K562 (cell line): Measurements from ENCODE around the gene PDIA2. TPM values are rescaled to one million over a fixed set of nuclear protein-coding genes. Genes with fewer than 3 reads are reported as not detected.

ENCODE experiments used
- ATAC-seq: fragments of 200-7000 bp; cut with Tn5 transposase; 3 replicates; pipeline ENCODE4 v1.9.1; 2020; ENCODE audit warnings: moderate library complexity
- BruUV-seq: library from RNA; stranded (reverse); fragments of 400-500 nt; replicated peaks from 2 replicates; lab custom pipeline; 2021; lab: Mats Ljungman, UMichigan
- CTCF ChIA-PET: fragments of 300-600 bp; formaldehyde crosslinking; extraction: SDS; loops from one replicate; lab custom pipeline; 2021; ENCODE audit warnings: low intra/inter-chr PET ratio; lab: Yijun Ruan, JAX
- POLR2A ChIA-PET: fragments of 300-600, 350-650 bp; sonication (Branson Sonifier 250); formaldehyde crosslinking; extraction: SDS; loops from one replicate; lab custom pipeline; 2021; ENCODE audit warnings: antibody characterized with exemption, inconsistent platforms; lab: Yijun Ruan, JAX
- DNase-seq, 4 experiments: peaks; one replicate each; pipeline versions ENCODE4 v3.0.0 to v3.0.0-alpha.2; 2011 to 2018; ENCODE audit warnings: low spot score in 3 of 4, mixed read lengths in 3 of 4; ENCODE audit errors: extremely low read depth in 1 of 4
- FAIRE-seq: peaks from 2 replicates; lab custom pipeline; 2011; peaks lifted over from hg19 to GRCh38; lab: Jason Lieb, UNC
- H2AFZ ChIP-seq: 2 replicates; pipeline ENCODE4 v1.6.0; 2011; ENCODE audit warnings: low read depth, low read length, control low read depth, inconsistent platforms
- H3K27ac ChIP-seq: fragments of 200-600 bp; 3 replicates; pipeline ENCODE4 v1.8.0; 2011; ENCODE audit warnings: low read depth, mild to moderate bottlenecking, control low read depth, inconsistent platforms, low read length, moderate library complexity, mixed read lengths; ENCODE audit errors: extremely low read depth
- H3K27me3 ChIP-seq, 2 experiments: fragments of 300-600 bp in 1 of 2; 2 replicates in 1 of 2; 3 replicates in 1 of 2; pipeline versions ENCODE4 v1.6.0 to v1.8.0; 2011; ENCODE audit warnings: inconsistent platforms in 2 of 2, low read length in 2 of 2, mild to moderate bottlenecking in 1 of 2, mixed read lengths in 1 of 2, moderate library complexity in 1 of 2; ENCODE audit not compliant: control insufficient read depth in 2 of 2, insufficient read depth in 2 of 2
- H3K36me3 ChIP-seq: fragments of 300-600 bp; 3 replicates; pipeline ENCODE4 v1.8.0; 2011; ENCODE audit warnings: mild to moderate bottlenecking, low read length, inconsistent platforms; ENCODE audit not compliant: control insufficient read depth, insufficient read depth
- H3K4me1 ChIP-seq, 2 experiments: fragments of 200-600 bp in 1 of 2; replicated peaks in 1 of 2; 2 replicates in 1 of 2; 3 replicates in 1 of 2; pipeline versions ENCODE4 v1.5.1 to v1.8.0; 2011; ENCODE audit warnings: inconsistent platforms in 2 of 2, low read length in 2 of 2, mild to moderate bottlenecking in 1 of 2, mixed read lengths in 1 of 2, moderate library complexity in 1 of 2; ENCODE audit not compliant: control insufficient read depth in 2 of 2, insufficient read depth in 2 of 2
- H3K4me2 ChIP-seq: 2 replicates; pipeline ENCODE4 v1.6.1; 2011; ENCODE audit warnings: low read length, control low read depth, inconsistent platforms, mixed read lengths; ENCODE audit not compliant: insufficient read depth
- H3K4me3 ChIP-seq: fragments of 200-600 bp; sonication (generic), shearing (Covaris generic); 2 replicates; pipeline ENCODE4 v1.5.1; 2016; ENCODE audit warnings: control low read depth, inconsistent platforms
- H3K79me2 ChIP-seq: fragments of 200-600 bp; 3 replicates; pipeline ENCODE4 v1.8.0; 2011; ENCODE audit warnings: low read length, inconsistent platforms; ENCODE audit not compliant: control insufficient read depth, insufficient read depth
- H3K9ac ChIP-seq, 2 experiments: 2 replicates each; pipeline versions ENCODE4 v1.6.0 to v1.6.1; 2011; ENCODE audit warnings: low read depth in 2 of 2, low read length in 2 of 2, control low read depth in 1 of 2, inconsistent platforms in 1 of 2, mild to moderate bottlenecking in 1 of 2, mixed read lengths in 1 of 2; ENCODE audit not compliant: insufficient read depth in 1 of 2
- H3K9me1 ChIP-seq: one replicate; pipeline ENCODE4 v1.6.0; 2011; ENCODE audit warnings: inconsistent platforms, mild to moderate bottlenecking, low read length, moderate library complexity; ENCODE audit not compliant: control insufficient read depth, insufficient read depth
- H3K9me3 ChIP-seq: replicated peaks from 2 replicates; pipeline ENCODE4 v1.5.1; 2011; ENCODE audit warnings: low read depth, low read length, inconsistent platforms; ENCODE audit not compliant: control insufficient read depth, insufficient read depth
- H4K20me1 ChIP-seq: replicated peaks from 2 replicates; pipeline ENCODE4 v1.6.1; 2011; ENCODE audit warnings: low read length, inconsistent platforms, mixed read lengths; ENCODE audit not compliant: control insufficient read depth, insufficient read depth
- ATF4 ChIP-seq: fragments of 450-650 bp; formaldehyde crosslinking; IDR thresholded peaks from 2 replicates; pipeline ENCODE4 v1.4.0; 2022; ENCODE audit warnings: mild to moderate bottlenecking, moderate library complexity
- CEBPG ChIP-seq, 3 experiments: fragments of 200-800 bp in 1 of 3; sonication (Bioruptor generic) in 1 of 3; sonication (generic) in 1 of 3; formaldehyde crosslinking in 1 of 3; IDR thresholded peaks in 2 of 3; conservative IDR thresholded peaks in 1 of 3; 2 replicates each; pipeline versions ENCODE4 v1.6.1 to v1.8.0; 2016 to 2022; ENCODE audit warnings: missing compliant biosample characterization in 2 of 3, missing genetic modification characterization in 2 of 3, mild to moderate bottlenecking in 1 of 3, missing genetic modification reagents in 1 of 3
- MIER1 ChIP-seq: fragments of 450-650 bp; IDR thresholded peaks from 2 replicates; pipeline ENCODE4 v1.6.1; 2016; ENCODE audit warnings: antibody characterized with exemption, mild to moderate bottlenecking, low read depth
- NFYB ChIP-seq: IDR thresholded peaks from 2 replicates; pipeline ENCODE4 v1.6.1; 2011; ENCODE audit warnings: mild to moderate bottlenecking, moderate library complexity; ENCODE audit not compliant: insufficient read length; ENCODE audit errors: extremely low read depth
- NR2C1 ChIP-seq, 2 experiments: fragments of 450-650 bp; IDR thresholded peaks; 2 replicates each; pipeline ENCODE4 v1.6.1; 2017; ENCODE audit warnings: mild to moderate bottlenecking in 2 of 2, antibody characterized with exemption in 1 of 2, inconsistent platforms in 1 of 2, missing compliant biosample characterization in 1 of 2, missing genetic modification characterization in 1 of 2
- PHTF2 ChIP-seq: fragments of 250-450 bp; sonication (Bioruptor Pico); IDR thresholded peaks from 2 replicates; pipeline ENCODE4 v1.5.0; 2021; ENCODE audit warnings: mild to moderate bottlenecking
- POLR2G ChIP-seq: fragments of 200-400 bp; formaldehyde crosslinking; IDR thresholded peaks from 2 replicates; pipeline ENCODE4 v1.6.1; 2017; ENCODE audit warnings: low read depth, mild to moderate bottlenecking, antibody characterized with exemption, low read length, moderate library complexity
- THAP12 ChIP-seq: fragments of 250-450 bp; sonication (Bioruptor Pico); IDR thresholded peaks from 2 replicates; pipeline ENCODE4 v1.9.0; 2021; ENCODE audit warnings: mild to moderate bottlenecking, inconsistent platforms
- ZNF311 ChIP-seq: fragments of 250-450 bp; sonication (Bioruptor Pico); IDR thresholded peaks from 2 replicates; pipeline ENCODE4 v1.4.0; 2020; ENCODE audit warnings: mild to moderate bottlenecking, moderate library complexity
- WGBS: fragments of 100-300 bp; shearing (Covaris generic); methylation state at CpG from one replicate; pipeline ENCODE4 v1.1.6; 2016; ENCODE audit warnings: low coverage, mixed read lengths; ENCODE audit not compliant: insufficient coverage; ENCODE audit errors: missing lambda C conversion rate; 5-methylcytosine and 5-hydroxymethylcytosine counted together
- in situ Hi-C: fragments of 300-500 bp; cut with MboI; formaldehyde crosslinking; loops from 4 replicates; pipeline ENCODE4 v1.15.0; 2018; ENCODE audit warnings: inconsistent platforms, mixed read lengths
- intact Hi-C: fragments of 100-400 bp; cut with micrococcal nuclease; formaldehyde crosslinking; loops from 2 replicates; pipeline ENCODE4 v1.14.2; 2022
- polyA plus RNA-seq, 8 experiments: library from polyadenylated mRNA; depleted of rRNA in 4 of 8; stranded (reverse) in 5 of 8; unstranded in 3 of 8; fragments of >200 nt; fragmentation: Nextera tagmentation in 2 of 8; fragmentation: Illumina TruSeq in 1 of 8; extraction: Ambion mirVana in 2 of 8; extraction: Trizol in 1 of 8; gene quantifications; 2 replicates each; pipeline versions ENCODE4 v1.2.1 to v1.2.3, GENCODE V29; 2011 to 2014; ENCODE audit warnings: inconsistent platforms in 1 of 8, missing spikeins in 1 of 8
- total RNA-seq, 7 experiments: library from RNA; depleted of rRNA in 6 of 7; stranded (reverse); fragments of >200 nt in 6 of 7; fragmentation: Illumina TruSeq in 2 of 7; extraction: Trizol in 2 of 7; gene quantifications; 2 replicates each; pipeline versions ENCODE4 v1.2.1 to v1.2.3, GENCODE V29; 2011 to 2021; ENCODE audit warnings: low replicate concordance in 1 of 7

PDIA2 gene
- total and polyA plus RNA-seq, 9 of the 15 experiments (the other 6 are each of a cell fraction or from before 2014, with no cell fraction given) = 0.13 to 0.92 (median 0.23) TPM; not detected in 4

- TF ChIP-seq CEBPG (CRISPR knock-in tag; IDR thresholded peaks at IDR 0.05) (no peak), CEBPG (tag; conservative IDR thresholded peaks at IDR 0.05 in 1 of 2, IDR thresholded peaks at IDR 0.05 in 1 of 2) (no peak), ATF4 (no peak), THAP12 (CRISPR knock-in tag) (no peak), PHTF2 (CRISPR knock-in tag) (no peak)
Measured at GRCh38 chr16:261031-261691, 21.8 kb upstream of the PDIA2 start (continued).

- peaks cover 4% of the 10 kb centered on the region for H3K9me1 ChIP-seq
- 92% methylated on average over 27 of the region's 29 CpGs for WGBS
- no TSS peak for BruUV-seq
- H3K4me3 ChIP-seq = no peak overlapping the region
- H4K20me1 ChIP-seq = no peaks in the 10 kb centered on the region; the same call in 1 of the 2 replicates
- no peak for DNase-seq
- in situ Hi-C loops = no loop called here
- H3K9me3 ChIP-seq = no peaks in the 10 kb centered on the region
- H3K4me2 ChIP-seq = no peak overlapping the region
- CTCF ChIA-PET = no interaction called here
- H3K36me3 ChIP-seq = peaks cover 21% of the 10 kb centered on the region; the same call in 2 of the 3 replicates
- POLR2A ChIA-PET = no interaction called here
- H3K27me3 ChIP-seq = no peaks in the 10 kb centered on the region
- H3K27ac ChIP-seq = no peak overlapping the region
- no peak overlapping the region; a peak in 1 of 4 replicates for H3K9ac ChIP-seq
- intact Hi-C loops = no loop called here
- peaks cover 13 to 62% of the 10 kb centered on the region in 2 experiments; a peak in 4 of 5 replicates for H3K4me1 ChIP-seq
- TF ChIP-seq POLR2G (peak; percentile 42), NR2C1 (IDR thresholded peaks at IDR 0.05) (no peak), NR2C1 (tag; IDR thresholded peaks at IDR 0.05) (no peak), ZNF311 (no peak), NFYB (no peak), MIER1 (no peak)
- no peak overlapping the region for H2AFZ ChIP-seq
- no peak for ATAC-seq
- no peak for FAIRE-seq
- no peaks in the 10 kb centered on the region for H3K79me2 ChIP-seq
Measured at GRCh38 chr16:262121-262745, 20.7 kb upstream of the PDIA2 start.
